Hematopoietic multipotent progenitor cell treated with erythropoietin and hydrocortisone succinate and interleukin-3 and kit ligand, for 6 days (in vitro differentiated cells): ENCODE measurements around the gene TBC1D16.

Experiments
- DNase-seq: peaks from one replicate; pipeline ENCODE4 v3.0.0-alpha.2; 2015

TBC1D16 gene

DNA sequence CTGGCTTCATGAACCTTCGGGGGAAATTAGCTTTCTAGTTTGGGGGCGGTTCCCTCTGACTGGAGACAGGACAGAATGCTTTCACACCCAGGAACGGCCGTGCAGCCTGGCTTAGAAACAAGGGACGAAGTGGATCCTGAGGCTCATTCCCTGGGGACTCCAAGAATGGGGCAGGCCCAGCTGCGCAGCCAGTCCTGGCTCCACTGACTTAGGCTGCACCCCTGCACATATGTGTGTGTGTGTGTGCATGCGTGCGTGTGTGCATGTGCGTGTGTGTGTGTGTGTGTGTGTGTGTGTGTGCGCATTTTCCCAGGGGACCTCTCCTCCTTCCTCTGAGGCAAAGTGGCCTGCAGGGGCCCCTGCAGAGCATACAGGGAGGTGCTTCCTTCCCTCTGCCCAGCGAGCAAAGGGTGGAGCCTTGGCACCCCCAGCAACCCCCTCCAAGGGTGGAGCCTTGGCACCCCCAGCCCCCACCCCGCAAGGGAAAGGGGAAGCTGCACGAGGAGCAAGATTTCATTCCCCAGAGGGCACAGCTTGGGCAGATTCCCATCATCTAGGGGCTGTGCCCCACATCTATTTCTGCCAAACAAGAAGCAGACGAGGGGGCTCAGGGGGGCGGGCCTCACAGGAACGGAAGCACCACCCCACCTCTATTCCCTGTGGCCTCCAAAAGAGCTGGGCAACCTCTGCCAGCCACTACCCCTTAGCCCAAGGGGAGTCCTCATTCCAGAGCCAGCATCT lies 98.9 kb downstream of the TBC1D16 start:
- DNase-seq: peak; percentile 59

GRCh38 chr17:79936050-79936449 lies 99.6 kb downstream of the TBC1D16 start:
- no peak for DNase-seq

DNA sequence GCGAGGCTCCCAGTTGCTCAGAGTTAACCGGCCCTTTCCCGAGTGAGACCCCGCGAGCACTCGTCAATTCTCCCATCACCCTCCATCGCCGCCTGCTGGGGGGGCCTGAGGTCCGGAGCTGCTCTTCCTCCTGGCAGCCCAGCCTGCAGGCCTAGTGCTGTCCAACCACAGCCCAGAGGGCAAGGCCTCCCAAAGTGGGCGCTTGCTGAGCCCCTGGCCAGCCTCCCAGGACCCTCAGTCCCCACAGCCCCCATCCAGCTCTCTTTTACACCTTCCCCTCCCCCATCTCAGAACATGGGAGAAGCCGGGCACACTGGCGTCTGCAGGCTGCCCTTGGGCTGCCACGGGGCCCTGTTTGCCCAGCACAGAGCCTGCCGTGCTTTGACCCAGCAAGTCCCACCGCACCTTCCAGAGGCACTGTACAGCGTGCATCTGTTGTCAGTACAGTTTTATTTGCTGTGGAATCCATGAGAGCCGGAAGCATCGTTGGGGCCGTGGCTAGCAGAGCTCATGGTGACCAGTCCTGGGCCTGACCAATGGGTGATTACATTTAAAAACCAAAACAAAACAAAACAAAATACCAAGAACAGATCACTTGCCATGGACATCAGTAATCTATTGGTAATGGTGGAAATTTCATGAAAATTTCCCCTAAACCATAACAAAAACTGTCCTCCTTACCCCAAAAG lies 100.3 kb downstream of the TBC1D16 start:
- DNase-seq: no peak

DNA sequence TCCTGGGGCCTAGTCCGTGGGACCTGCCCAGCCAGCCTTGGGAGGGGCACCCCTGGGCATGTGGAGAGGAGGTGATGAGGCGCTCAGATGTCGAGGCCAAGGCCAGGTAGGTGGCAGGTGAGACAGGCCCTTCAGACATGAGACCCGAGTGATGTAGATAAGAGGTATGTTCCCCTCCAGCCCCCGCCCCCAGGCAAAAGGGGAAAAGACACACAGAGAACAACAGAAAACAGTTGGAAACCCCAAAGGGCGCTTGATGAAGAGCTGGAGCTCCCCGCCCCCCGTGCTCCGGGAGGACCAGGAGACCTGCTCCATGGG lies 101.1 kb downstream of the TBC1D16 start:
- no peak for DNase-seq

GRCh38 chr17:79933863-79934652 lies 101.6 kb downstream of the TBC1D16 start:
- DNase-seq: peak; percentile 94

GRCh38 chr17:79932451-79933306 lies 103.0 kb downstream of the TBC1D16 start:
- DNase-seq: peak; percentile 60

- DNase-seq: peak; percentile 59
Observed at GRCh38 chr17:79931817-79932309, 103.8 kb downstream of the TBC1D16 start.

DNA sequence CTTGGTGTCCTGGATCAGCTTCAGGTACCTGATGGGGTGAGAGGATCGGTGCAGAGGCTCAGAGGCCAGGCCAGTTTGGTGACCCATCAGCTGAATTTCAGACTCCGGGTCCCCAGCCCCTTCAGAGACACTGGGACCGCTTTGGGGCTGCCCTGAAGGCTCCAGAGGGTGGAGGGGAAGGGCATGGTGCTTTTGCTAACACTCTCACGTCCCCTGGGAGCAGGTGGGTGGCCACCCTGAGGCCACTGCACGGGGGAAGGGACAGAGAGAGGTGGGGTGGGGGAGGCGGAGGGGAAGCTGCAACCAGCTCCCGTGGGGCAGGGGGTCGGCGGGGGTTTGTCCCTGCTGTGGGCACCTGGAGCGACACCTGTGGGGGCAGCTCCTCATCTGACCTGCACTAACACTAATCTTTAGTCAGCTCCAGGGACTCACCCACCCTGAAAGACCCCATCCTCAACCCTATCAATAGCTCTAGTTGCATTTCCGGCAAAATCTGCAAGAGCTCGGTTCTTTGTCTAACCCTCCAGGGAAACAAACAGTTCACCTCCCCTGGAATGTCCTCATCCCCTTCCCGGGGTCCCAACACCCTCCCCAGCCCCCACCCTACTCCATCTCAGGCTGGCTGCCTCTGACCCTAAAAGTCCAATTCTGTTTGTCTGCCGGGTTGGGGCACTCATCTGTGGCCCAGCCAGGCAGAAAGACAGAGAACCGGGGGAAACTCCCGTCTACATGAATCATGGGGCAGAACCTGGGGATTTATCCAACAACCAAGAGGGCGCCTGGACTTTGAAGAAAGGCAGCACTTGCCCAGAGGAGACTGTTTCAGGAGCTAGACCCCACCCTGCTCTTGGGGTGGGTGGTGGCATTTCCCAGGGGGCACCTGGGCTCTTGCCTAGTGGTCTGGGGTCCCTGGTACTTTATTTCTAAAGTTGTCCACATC lies 104.5 kb downstream of the TBC1D16 start:
- peak; percentile 50 for DNase-seq

DNA sequence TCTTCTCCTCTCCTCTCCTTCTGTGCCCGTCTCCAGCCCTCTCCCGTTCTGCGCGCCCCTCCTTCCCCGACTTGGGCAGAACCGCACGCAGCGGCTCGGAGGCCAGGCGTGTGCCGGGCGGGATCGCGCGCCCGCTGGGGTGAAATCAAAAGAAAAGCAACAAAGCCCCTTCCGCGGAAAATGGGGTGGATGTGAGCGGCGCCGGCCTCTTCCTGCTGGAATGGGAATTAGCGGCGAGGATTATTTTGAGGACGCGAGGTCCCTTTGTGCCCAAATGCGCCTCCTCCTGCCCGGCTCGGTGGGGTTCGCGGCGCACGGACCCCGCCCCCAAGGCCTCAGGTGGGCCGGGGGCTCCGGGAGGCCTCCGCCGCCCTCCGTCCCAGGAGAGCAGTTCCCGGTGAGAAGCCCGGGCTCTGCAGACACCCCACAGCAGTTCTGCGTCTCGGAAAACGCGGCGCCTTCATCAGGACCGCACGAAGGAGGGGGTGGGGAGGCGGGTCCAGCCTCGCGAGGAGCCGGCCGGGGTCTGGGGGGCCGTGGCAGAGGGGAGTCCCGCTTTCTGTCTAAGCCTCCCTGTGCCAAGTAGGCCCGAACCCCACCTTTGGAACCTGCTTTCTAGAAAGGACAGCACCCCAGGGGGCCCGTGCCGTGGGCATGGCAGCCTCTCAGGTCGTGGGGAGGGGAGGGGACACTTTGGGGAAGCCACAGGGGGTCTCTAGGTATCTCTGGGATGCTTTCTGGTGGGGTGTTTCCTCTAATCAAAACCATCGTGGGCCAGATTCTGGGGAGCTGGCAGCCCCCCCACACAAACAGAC lies 105.4 kb downstream of the TBC1D16 start:
- DNase-seq: peak; percentile 52

GRCh38 chr17:79929257-79930061 lies 106.2 kb downstream of the TBC1D16 start:
- DNase-seq: peak; percentile 38

GRCh38 chr17:79928502-79929256 lies 107.0 kb downstream of the TBC1D16 start:
- DNase-seq: no peak

DNA sequence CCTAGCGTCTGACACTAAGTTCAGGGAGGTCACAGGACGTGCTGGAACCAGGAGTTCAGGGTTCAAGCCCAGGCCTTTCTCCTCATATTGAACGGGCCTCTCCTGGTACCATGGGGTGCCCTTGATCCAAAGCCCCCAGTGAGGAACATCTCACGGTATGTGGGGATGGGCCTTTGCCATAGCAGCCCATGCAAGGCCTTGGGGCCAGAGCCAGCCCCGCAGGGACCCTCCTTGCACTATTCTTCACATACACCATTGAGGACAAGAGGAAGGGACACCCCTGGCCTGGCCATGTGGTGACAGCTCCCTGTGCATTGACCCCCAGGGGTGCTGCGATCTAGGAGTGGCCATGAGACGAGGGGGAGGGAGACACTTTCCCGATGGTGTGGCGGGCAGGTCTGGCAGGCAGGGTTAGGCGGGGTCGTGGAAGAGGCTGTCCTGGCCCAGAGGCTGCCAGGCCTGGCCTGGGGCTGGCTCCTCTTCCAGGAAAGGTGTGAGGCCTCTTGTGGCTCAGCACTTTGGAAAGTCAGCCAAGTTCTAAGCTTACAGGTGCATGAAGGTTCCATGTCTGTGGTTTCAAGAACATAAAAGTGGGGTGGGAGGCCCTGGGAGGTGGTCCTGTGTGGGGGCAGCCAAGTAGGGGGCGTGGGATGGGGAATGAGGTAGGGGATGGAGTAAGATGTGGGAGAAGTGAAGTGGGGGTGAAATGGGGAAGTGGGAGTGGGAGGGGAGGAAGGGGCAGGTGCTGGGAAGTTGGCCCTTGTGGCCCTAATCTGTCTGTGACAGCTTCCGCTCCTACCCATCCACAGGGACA lies 107.8 kb downstream of the TBC1D16 start:
- DNase-seq: peak; percentile 47

- no peak for DNase-seq
Observed at GRCh38 chr17:79927136-79927661, 108.5 kb downstream of the TBC1D16 start.

GRCh38 chr17:79926605-79927135 lies 109.0 kb downstream of the TBC1D16 start:
- DNase-seq: no peak

- DNase-seq: peak; percentile 90
Observed at GRCh38 chr17:79926142-79926604, 109.5 kb downstream of the TBC1D16 start.

DNA sequence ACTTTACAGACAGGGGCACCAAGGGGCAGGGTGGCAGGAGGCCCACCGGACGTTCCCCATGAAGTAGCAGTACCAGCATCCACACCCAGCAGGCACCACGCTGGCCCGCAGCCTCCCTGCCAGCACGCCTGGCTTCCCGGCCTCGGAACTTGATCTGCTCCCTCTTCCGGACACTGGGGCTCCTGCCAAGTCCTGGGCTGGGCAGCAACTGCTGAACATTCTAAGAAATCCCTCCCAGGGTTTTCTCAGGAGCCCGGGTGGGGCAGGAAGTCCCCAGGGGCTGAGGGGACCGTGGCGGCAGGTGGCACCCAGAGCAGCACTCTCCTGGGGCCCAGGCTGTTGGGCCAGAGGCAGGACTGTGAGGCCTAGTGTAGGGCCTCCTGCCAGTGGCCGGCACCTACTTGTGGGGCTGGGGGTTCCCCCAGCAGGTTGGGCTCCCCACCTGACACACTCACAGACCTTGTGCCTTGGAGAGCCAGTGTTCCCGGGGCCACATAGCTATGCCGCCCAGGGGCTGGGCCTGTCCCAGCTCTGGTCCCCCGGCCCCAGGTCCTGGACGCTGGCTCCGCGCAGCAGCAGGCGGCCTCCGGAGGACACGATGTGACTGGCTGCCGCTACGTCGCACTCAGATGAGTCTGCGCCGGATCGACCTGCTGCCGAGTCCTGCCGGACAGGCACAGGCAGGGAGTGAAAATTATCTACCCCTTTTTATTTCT lies 110.3 kb downstream of the TBC1D16 start:
- DNase-seq: peak; percentile 96

- DNase-seq: no peak
Observed at GRCh38 chr17:79924639-79924976, 111.1 kb downstream of the TBC1D16 start.
